MG63 (cell line): Measurements from ENCODE around the gene UBE2O. TPM values are rescaled to one million over a fixed set of nuclear protein-coding genes. Genes with fewer than 3 reads are reported as not detected.

Experiments used
- DNase-seq: peaks from one replicate; pipeline ENCODE4 v3.0.0-alpha.2; 2020
- H3K27me3 ChIP-seq: fragments of 250-450 bp; sonication (Bioruptor Pico); 2 replicates; pipeline ENCODE4 v1.5.1; 2020; ENCODE audit warnings: mild to moderate bottlenecking, moderate library complexity
- H3K36me3 ChIP-seq: fragments of 250-450 bp; sonication (Bioruptor Pico); 2 replicates; pipeline ENCODE4 v1.5.1; 2020; ENCODE audit warnings: mild to moderate bottlenecking, moderate library complexity
- H3K4me3 ChIP-seq: fragments of 250-450 bp; sonication (Bioruptor Pico); 2 replicates; pipeline ENCODE4 v1.5.1; 2020; ENCODE audit warnings: mild to moderate bottlenecking, moderate library complexity
- H3K9me3 ChIP-seq: fragments of 250-450 bp; sonication (Bioruptor Pico); 2 replicates; pipeline ENCODE4 v1.5.1; 2020; ENCODE audit warnings: mild to moderate bottlenecking, moderate library complexity
- total RNA-seq: library from RNA; depleted of rRNA; stranded (reverse); fragments of >200 nt; shearing (Covaris generic); gene quantifications from 2 replicates; pipeline ENCODE4 v1.2.3, GENCODE V29; 2014; ENCODE audit warnings: low replicate concordance

UBE2O gene
- total RNA-seq, 1 experiment from 2014 or later, result 32.7 TPM

DNA sequence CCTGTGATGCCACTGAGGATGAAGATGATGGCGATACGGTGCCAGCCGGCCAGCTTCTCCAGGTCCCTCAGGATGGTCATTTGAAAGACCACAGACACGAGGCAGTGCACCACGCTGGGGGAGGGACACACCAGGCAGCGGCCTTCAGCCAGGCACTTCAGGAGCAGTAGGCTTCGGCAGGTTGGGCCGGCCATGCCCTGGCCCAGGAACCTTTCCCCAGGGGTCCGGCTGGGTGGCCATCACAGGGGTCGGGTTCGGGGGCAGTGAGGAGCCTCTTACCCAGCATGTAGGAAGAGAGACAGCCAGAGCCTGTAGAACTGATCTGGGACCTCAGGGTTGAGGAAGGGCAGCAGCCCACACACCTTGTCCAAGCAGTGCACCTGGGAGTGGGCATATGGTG is 19.8 kb upstream of the UBE2O start:
- no peak overlapping the region for H3K4me3 ChIP-seq
- no peaks in the 10 kb centered on the region for H3K27me3 ChIP-seq
- no peaks in the 10 kb centered on the region for H3K9me3 ChIP-seq
- DNase-seq, result no peak
- H3K36me3 ChIP-seq, result peaks cover 10% of the 10 kb centered on the region

DNA sequence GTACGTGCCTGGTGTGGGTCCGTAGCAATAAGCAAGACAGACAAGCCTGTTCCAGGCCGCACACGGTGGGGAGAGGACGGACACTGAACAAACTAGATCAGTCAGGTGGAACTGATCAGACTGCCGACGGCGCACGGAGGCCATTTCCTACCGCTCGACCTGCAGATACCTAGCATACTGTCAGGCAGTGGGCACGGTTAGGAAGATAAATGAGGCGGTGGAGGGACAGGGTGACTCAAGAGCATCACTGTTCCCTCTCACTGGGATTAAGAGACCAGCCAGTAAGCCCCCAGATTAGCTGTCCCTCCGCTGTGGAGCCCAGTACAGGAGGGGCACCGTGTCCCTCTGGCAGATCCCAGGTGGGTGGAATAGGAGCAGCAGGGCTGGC is 19.3 kb upstream of the UBE2O start:
- Histone ChIP-seq H3K9me3 (no peaks in the 10 kb centered on the region), H3K27me3 (no peaks in the 10 kb centered on the region), H3K36me3 (peaks cover 10% of the 10 kb centered on the region), H3K4me3 (no peak overlapping the region)
- no peak for DNase-seq

DNA sequence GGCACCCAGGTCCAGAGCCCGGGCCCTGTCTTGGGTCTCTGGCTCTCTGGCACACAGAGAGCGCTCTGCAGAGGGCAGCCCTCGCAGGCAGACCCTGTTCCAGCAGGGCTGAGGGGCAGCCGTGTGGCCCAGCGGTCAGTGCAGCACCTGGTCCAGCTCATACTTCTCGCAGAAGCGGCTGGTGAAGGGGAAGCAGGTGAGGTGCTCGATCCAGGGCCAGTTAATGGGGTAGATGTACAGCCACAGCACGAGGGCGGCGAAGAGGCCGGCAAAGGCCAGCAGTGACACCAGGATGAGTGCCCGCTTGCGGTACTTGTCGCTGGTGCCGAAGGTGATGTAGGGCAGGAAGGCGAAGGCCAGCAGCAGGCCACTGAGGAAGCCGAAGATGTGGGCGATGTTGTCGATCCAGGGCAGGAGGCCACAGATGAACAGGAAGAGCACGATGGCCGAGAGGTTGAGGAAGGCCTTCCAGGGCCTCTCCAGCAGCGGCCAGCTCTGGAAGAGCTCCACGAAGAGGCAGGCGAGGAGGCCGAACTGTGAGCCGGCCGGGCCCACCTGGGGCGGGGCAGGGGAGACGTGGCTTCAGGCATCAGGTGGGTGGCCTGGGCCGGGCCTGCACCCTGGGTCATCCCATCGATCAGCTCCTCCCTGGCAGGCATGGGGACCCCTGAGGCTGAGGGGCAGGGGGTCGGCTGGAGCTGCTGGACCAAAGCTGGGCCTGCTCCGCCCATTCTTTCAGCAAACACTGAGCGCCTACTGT is 18.7 kb upstream of the UBE2O start:
- DNase-seq, result no peak
- no peak overlapping the region for H3K4me3 ChIP-seq
- H3K27me3 ChIP-seq, result no peaks in the 10 kb centered on the region
- H3K9me3 ChIP-seq, result no peaks in the 10 kb centered on the region
- peaks cover 10% of the 10 kb centered on the region for H3K36me3 ChIP-seq

DNA sequence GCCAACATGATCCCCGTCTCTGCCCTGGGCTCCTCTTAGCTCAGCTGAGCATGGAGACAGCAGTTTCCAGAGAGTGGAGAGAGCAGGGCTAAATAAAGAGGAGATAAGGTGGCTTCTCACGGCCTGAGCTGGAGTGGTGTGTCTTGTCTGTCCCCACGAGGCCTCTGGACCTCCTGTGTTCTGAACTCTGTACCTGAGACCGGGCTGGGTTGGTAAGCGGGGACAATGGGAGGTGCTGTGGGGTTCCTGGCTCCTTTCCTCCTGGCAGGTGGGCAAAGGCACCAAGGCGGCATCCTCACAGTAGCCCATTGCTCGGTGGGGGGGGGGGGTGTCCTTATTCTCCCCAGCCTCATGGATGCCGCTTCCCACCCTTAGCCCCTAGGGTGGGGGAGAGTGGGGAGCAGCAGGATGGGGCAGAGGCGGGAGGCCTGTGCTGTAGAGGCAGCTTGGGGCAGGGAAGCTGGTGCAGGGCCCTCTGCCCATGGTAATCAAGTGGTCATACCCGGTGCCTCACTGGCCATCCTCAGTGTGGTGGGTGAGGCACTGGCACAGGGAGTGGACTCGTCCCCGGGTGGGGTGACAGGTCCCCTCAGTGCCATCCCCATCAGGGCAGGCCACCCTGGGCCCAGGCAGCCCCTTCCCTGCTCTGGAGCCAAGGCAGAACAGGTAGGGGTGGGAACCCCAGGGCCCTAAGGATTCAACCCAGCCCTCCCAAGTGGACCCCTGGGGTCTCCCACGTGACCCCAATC is 17.2 kb upstream of the UBE2O start:
- H3K9me3 ChIP-seq, result no peaks in the 10 kb centered on the region
- no peak for DNase-seq
- no peaks in the 10 kb centered on the region for H3K27me3 ChIP-seq
- H3K36me3 ChIP-seq, result peaks cover 10% of the 10 kb centered on the region
- H3K4me3 ChIP-seq, result no peak overlapping the region

DNA sequence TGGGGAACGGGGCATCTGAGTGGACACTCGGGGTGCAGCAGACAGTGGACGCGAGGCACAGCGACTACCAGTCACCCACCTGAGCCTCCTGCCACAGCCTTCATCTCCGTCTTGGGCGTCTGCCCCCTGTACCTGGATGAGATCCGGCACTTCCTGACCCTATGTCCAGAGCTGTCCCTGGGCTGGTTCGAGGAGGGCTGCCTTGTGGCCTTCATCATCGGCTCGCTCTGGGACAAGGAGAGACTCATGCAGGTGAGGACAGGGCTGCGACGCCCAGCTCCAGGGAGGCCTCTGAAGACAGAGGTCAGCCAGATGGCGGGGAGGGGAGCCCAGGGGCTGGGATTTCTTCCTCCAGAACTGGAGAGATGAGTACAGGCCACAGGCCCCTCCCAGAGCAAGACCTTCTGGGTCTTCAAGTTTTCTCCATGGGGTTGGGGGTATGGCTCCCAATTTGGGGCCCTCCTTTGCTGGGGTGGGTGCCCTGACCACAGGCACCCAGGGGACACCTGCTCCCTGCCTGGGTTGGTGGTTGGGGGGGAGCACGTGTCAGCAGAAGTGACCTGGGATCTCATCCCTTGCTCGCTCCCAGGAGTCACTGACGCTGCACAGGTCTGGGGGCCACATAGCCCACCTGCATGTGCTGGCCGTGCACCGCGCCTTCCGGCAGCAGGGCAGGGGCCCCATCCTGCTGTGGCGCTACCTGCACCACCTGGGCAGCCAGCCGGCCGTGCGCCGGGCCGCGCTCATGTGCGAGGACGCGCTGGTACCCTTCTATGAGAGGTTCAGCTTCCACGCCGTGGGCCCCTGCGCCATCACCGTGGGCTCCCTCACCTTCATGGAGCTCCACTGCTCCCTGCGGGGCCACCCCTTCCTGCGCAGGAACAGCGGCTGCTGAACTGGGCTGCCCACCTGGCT is 16.4 kb upstream of the UBE2O start:
- no peak overlapping the region for H3K4me3 ChIP-seq
- no peaks in the 10 kb centered on the region for H3K9me3 ChIP-seq
- no peaks in the 10 kb centered on the region for H3K27me3 ChIP-seq
- DNase-seq, result no peak
- H3K36me3 ChIP-seq, result peaks cover 10% of the 10 kb centered on the region

DNA sequence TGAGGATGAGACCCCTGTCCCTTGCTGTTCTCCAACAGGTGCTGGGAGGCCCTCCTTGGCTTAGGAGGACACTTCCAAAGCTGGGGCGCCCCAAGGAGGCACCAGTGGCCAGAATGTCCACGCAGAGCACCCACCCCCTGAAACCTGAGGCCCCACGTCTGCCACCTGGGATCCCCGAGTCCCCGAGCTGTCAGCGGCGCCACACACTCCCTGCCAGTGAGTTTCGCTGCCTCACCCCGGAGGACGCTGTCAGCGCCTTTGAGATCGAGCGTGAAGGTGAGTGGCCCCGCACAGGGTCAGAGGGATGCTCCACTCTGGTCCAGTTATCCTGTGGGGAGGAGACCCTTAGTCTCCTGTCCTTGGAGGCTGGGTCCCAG is 15.7 kb upstream of the UBE2O start:
- DNase-seq, result no peak
- no peak overlapping the region for H3K4me3 ChIP-seq
- no peaks in the 10 kb centered on the region for H3K27me3 ChIP-seq
- H3K9me3 ChIP-seq, result no peaks in the 10 kb centered on the region
- peaks cover 9% of the 10 kb centered on the region for H3K36me3 ChIP-seq

DNA sequence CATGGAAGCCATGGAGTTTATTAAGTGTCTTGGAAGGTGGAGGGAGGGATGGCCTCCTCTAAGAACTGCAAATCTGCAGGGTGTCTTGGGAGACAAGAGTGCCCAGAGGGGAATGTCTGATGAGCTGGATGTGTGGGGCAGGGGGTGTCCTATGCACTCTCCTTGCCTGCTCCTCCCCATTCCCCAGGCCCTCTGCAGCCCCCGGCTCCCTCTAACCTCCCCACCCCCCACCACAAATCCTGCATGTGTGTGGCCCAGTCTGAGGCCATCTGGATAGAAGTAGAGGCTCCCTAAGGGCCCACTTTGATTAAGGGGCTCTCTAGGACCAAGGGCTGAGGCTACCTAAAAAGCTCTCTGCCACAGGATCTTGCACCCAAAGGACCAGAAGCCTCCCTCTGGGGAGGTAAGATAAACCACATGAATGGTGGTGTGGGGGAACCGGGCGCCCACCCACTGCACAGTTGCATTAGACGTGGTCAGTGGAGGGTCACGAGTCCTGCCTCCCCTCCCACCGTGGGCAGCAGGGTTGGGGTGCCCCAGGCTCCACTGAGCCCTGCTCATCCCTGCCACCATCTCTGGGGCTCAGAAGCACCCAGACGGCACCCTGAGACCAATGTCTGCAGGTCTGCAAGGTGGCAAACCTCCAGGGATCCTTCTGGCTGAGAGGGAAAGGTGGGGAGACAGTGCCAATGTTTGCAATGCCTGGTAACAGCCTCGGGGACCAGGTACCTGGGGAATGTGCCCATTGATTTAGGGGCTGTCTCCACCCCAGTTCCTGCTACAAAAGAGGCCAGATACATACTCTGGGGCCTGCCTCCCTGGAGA is 15.1 kb upstream of the UBE2O start:
- Histone ChIP-seq H3K36me3 (peaks cover 3% of the 10 kb centered on the region), H3K4me3 (no peak overlapping the region), H3K27me3 (no peaks in the 10 kb centered on the region), H3K9me3 (no peaks in the 10 kb centered on the region)
- DNase-seq, result no peak

DNA sequence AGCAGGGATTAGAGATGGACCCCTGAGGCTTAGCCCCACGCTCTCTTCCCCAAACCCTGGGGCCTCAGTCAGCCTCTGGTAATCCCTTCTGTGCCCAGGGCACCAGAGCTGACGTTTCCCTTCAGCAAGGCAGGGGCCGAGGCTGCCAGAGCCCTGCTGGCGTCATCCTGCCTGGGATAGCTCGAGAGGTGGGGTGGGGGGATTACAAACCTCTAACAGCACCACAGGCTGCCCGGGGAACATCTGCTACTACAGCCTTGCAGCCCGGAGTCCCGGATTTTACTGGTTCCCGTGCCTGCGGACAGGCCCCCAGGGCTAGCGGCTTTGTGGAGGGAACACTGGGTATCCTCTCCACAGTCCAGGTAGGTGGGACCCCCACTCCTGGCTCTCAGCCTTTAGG is 14.4 kb upstream of the UBE2O start, which contains the start of gene AANAT:
TSS of gene AANAT (plus strand) at position 238 of the 400 bp plus-strand sequence. CDS start 1,144 bp downstream, outside the sequence.
- H3K9me3 ChIP-seq, result no peaks in the 10 kb centered on the region
- H3K36me3 ChIP-seq, result peaks cover 2% of the 10 kb centered on the region; the same call in 1 of the 2 replicates
- H3K27me3 ChIP-seq, result no peaks in the 10 kb centered on the region
- DNase-seq, result no peak
- H3K4me3 ChIP-seq, result no peak within 1 kb of the TSS

DNA sequence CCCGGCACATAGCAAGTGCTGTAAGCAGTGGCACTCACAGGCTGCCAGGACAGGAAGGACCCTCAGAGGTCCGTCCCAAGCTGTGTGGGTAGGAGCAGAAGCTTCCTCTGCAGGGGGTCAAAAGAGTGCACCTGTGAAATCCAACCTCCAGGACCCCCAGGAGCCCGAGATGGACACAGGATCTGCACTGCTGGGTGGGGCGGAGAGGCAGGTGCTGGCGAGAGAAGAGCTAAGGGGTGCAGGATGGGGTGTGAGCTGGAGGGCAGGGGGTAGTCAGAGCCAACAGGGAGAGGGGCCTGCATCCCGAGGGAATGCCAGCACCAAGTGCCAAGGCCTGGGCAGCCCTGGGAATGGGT is 13.8 kb upstream of the UBE2O start:
- Histone ChIP-seq H3K36me3 (peaks cover 2% of the 10 kb centered on the region; the same call in 1 of the 2 replicates), H3K27me3 (no peaks in the 10 kb centered on the region), H3K4me3 (no peak overlapping the region), H3K9me3 (no peaks in the 10 kb centered on the region)
- no peak for DNase-seq

DNA sequence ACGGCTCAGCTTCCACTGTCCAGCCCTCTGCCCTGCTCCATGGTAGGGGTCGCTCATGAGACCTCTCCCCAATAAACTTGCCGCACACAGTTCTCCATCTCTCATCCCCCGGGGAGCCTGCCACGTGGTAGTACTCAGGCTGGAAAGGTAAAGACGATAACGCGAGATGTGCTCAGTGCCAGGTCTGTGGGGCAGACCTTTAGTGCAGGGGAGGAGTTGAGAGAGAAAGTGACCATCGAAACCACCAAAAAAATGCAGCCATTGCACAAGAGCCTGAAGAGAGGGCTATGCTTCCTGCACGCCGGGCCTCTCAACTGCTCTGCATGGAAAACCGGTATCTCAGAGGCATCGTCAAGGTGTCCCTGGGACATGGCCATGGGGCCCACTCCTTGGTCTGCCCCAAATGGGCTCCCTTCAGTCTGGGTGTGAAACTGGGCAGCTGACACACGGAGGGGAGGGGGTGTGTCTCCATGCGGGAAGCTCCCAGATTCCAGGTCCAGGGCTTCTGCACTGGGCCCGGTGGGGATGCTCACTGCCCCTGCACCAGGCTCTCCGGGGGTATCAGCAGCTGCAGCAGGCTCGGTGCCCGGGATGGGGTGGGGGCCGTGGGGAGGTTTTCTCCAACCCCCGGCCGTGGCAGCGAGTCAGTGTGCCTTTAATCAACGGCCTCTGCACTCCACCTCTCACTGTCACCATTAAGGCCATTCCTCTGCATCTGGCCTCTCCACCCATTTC is 9.8 kb upstream of the UBE2O start:
- Histone ChIP-seq H3K4me3 (no peak overlapping the region), H3K36me3 (no peaks in the 10 kb centered on the region), H3K9me3 (no peaks in the 10 kb centered on the region), H3K27me3 (no peaks in the 10 kb centered on the region)
- DNase-seq, result no peak

DNA sequence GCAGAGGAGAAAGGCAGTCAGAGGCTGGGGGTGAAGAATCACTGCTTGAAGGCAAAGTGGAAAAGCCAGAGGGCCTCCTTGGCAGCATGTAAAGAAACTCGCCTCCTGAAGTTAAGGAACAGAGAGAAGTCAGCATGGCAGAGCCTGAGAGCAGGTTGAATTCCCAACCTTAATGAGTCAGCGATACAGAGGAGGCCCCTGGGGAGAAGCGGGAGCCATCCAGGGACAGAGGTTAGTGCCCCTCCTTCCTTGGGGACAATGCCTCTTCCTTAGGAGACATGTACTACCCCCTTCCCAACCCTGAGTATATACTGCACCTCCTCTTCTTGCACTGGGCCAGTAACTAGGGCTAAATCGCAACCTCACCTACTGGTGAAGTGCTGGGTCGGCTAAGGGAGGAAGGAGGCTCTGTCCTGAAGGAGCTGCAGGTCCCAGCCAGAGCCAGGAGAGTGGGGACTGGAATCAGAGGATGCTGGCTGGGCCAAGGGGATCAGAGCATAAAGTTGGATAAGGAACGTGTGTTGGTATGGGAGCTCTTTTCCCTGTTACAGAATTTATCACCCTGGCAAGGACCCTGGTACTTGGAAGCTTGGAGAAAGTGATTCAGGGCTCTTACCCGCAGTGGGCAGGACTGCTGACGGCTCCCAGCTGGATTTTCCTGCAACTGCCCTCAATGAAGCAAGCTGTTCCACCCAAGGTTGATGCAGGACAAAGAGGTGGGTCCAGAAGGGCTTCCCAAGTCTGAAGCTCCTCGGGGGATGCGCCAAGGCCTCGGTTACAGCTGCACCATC is 9.0 kb upstream of the UBE2O start:
- Histone ChIP-seq H3K27me3 (no peaks in the 10 kb centered on the region), H3K36me3 (no peaks in the 10 kb centered on the region), H3K9me3 (no peaks in the 10 kb centered on the region), H3K4me3 (no peak overlapping the region)
- peak; percentile 73 for DNase-seq

DNA sequence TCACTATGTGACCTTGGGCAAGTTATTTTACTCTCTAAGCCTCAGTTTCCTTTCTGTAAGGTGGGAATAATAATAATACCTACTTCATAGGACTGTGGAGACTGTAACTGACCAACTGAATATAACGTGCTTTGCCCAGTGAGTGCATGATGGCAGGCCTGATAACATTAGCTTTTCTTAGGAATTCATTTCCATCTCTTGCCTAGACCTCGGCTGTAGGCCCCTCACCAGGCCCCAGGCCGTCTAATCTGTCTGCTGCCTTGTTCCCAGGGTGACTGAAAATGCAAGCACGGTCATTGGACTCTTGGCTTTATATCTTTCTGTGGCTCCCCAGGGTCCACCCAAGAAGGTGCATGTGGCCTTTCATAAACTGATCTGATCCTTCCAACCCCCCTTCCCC is 6.7 kb upstream of the UBE2O start:
- Histone ChIP-seq H3K9me3 (no peaks in the 10 kb centered on the region), H3K4me3 (no peak overlapping the region), H3K36me3 (no peaks in the 10 kb centered on the region), H3K27me3 (no peaks in the 10 kb centered on the region)
- no peak for DNase-seq

DNA sequence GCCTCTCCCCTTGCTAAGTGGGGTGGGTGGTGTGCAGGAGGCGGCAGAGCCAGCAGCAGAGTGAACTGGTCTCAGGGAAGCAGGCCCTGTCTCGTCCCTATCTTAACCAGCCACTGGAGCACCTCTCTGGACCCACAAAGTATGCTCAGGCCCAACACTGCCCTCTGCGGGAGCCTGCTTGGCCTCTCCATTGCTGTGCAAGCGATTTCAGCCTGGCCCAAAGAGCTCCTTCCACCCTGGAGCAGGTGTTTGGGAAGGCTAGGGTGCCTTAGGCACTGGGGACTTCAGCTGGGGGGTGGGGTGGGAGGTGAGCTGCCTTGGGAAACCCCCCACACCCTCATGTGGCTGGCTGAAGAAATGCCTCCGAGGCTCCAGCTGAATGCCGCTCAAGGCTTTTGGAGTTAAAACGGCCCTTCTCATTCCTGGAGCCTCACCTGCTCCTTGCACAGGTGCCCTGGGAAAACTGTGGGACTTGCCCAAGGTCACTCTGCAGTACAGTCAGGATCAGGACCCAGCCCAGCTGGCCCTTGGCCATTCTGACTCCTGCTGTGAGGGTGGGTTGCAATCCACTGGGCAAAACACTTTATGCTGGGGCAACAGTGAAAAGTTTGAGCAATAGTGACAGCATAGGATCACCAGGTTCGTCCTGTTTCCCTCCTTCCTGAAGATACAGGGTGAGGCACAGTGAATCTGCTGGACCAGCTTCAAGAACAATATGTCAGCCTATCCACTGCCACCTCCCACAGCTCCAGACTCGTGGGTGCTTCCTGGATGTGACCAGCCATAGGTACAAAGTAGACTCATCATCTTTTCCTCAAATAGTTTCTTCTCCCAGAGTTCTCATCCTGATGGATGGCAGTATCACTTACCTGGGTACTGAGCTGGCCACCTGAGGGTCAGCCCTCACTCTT is 5.9 kb upstream of the UBE2O start:
- Histone ChIP-seq H3K36me3 (no peaks in the 10 kb centered on the region), H3K4me3 (no peak overlapping the region)
- peak; percentile 52 for DNase-seq

DNA sequence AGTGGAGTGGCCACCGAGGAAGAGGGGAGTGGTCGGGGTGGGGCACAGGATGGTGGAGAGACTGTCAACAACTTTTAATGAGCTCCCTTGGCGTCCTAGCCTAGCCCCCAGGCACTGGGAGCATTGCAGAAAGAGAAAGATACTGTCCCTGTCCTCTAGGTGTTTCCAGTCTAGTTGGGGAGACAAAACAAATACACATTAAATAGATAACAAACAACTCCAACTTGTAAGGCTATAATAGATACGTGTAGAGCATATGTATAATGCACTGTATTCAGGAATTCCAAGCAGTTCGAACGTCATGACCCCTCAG is 435 bp upstream of the UBE2O start:
- no peak for DNase-seq
- Histone ChIP-seq H3K36me3 (peaks cover 7% of the 10 kb centered on the region; the same call in 1 of the 2 replicates), H3K4me3 (peak overlapping the region; percentile 69; the same call in 1 of the 2 replicates), H3K27me3 (no peaks in the 10 kb centered on the region), H3K9me3 (no peaks in the 10 kb centered on the region)

More for the DNA sequence above, 5.9 kb upstream of the UBE2O start:
- Histone ChIP-seq H3K9me3 (no peaks in the 10 kb centered on the region), H3K27me3 (no peaks in the 10 kb centered on the region)
